Lung (tissue), 12 donors: ENCODE data around the gene RPS6KA2. TPM values are rescaled to one million over a fixed set of nuclear protein-coding genes. Genes with fewer than 3 reads are reported as not detected.

Experiments used
- ATAC-seq: fragments of 200-7000 bp; cut with Tn5 transposase; one replicate; pipeline ENCODE4 v1.9.1; 2020; ENCODE audit warnings: moderate number of reproducible peaks; ENCODE audit not compliant: insufficient read depth, low FRiP score
- DNase-seq, 3 donors: peaks; one replicate each; pipeline ENCODE4 v3.0.0-alpha.2; 2013 to 2017
- H3K27ac ChIP-seq, 2 donors: one replicate each; pipeline ENCODE4 v1.5.1; 2013; ENCODE audit warnings: mild to moderate bottlenecking in 2 of 2, moderate library complexity in 2 of 2, control low read depth in 1 of 2, inconsistent platforms in 1 of 2, low read depth in 1 of 2, low read length in 1 of 2
- H3K27me3 ChIP-seq, 3 donors: one replicate each; pipeline ENCODE4 v1.5.1; 2013; ENCODE audit warnings: low read length in 2 of 3; ENCODE audit not compliant: control insufficient read depth in 3 of 3, insufficient read depth in 3 of 3
- H3K36me3 ChIP-seq, 4 donors: one replicate each; pipeline ENCODE4 v1.5.1; 2013; ENCODE audit warnings: low read length in 4 of 4, mild to moderate bottlenecking in 1 of 4, moderate library complexity in 1 of 4; ENCODE audit not compliant: control insufficient read depth in 4 of 4, insufficient read depth in 4 of 4
- H3K4me1 ChIP-seq, 5 donors: one replicate each; pipeline ENCODE4 v1.5.1; 2013; ENCODE audit warnings: low read length in 5 of 5, mild to moderate bottlenecking in 2 of 5, moderate library complexity in 1 of 5; ENCODE audit not compliant: control insufficient read depth in 5 of 5, insufficient read depth in 5 of 5
- H3K4me3 ChIP-seq: one replicate; pipeline ENCODE4 v1.5.1; 2013; ENCODE audit warnings: mild to moderate bottlenecking, control low read depth, moderate library complexity
- H3K9ac ChIP-seq, 2 donors: one replicate each; pipeline ENCODE4 v1.5.1; 2013; ENCODE audit warnings: low read length in 2 of 2, control low read depth in 1 of 2; ENCODE audit not compliant: insufficient read depth in 1 of 2
- H3K9me3 ChIP-seq, 4 donors: one replicate each; pipeline ENCODE4 v1.5.1; 2013; ENCODE audit warnings: low read length in 3 of 4, mild to moderate bottlenecking in 1 of 4, moderate library complexity in 1 of 4; ENCODE audit not compliant: control insufficient read depth in 4 of 4, insufficient read depth in 3 of 4
- CTCF ChIP-seq: IDR thresholded peaks from 2 replicates; pipeline ENCODE4 v1.5.1; 2012; ENCODE audit warnings: mild to moderate bottlenecking; ENCODE audit errors: control extremely low read depth, extremely low read depth
- WGBS, 2 donors: extraction: QIAGEN DNeasy Blood & Tissue Kit; methylation state at CpG; one replicate each; pipeline ENCODE4 v1.1.7; 2013; 5-methylcytosine and 5-hydroxymethylcytosine counted together
- polyA plus RNA-seq, 2 donors: library from polyadenylated mRNA; stranded (reverse); fragments of 200-250 nt; gene quantifications; one replicate each; pipeline ENCODE4 v1.2.1, GENCODE V29; 2013
- total RNA-seq, 2 donors: library from RNA; depleted of rRNA in 1 of 2; stranded (reverse); fragments of >200 nt in 1 of 2; gene quantifications; one replicate each; pipeline ENCODE4 v1.2.1, GENCODE V29; 2014 to 2021
- donor health status: control.
- donor health status: control.
- donor health status: Bipolar disorder and iron deficiency.
- donor health status: healthy.
- donor health status: DM: yes; HTN: yes; CAD: no.

The RPS6KA2 gene
- total and polyA plus RNA-seq, 4 donors, result 61.9 to 185 (median 105) TPM

- no peak overlapping the region for H3K27ac ChIP-seq
- no peak overlapping the region for H3K9ac ChIP-seq
- ATAC-seq (no peak), DNase-seq (no peak)
- H3K4me3 ChIP-seq, result no peak overlapping the region
- no peak for TF ChIP-seq CTCF
- 78 to 79% methylated on average over 10 of the region's 10 CpGs for WGBS, 2 donors
- no peaks in the 10 kb centered on the region for H3K27me3 ChIP-seq
- peaks cover 2 to 38% (median 7%) of the 10 kb centered on the region in 4 donors for H3K36me3 ChIP-seq
- H3K4me1 ChIP-seq, result no peaks in the 10 kb centered on the region
- H3K9me3 ChIP-seq, result no peaks in the 10 kb centered on the region
Measured at GRCh38 chr6:166526937-166527336, 100.1 kb downstream of the RPS6KA2 start.

- 90 to 95% methylated on average over 9 of the region's 9 CpGs for WGBS, 2 donors
- Histone ChIP-seq H3K4me1 (no peaks in the 10 kb centered on the region), H3K9me3 (no peaks in the 10 kb centered on the region), H3K9ac (no peak overlapping the region), H3K27ac (no peak overlapping the region), H3K4me3 (no peak overlapping the region), H3K36me3 (peaks cover 0 to 35% (median 7%) of the 10 kb centered on the region in 4 donors), H3K27me3 (no peaks in the 10 kb centered on the region)
- DNase-seq, result no peak
- no peak for ATAC-seq
- TF ChIP-seq CTCF, result no peak
Measured at GRCh38 chr6:166525567-166525966, 101.5 kb downstream of the RPS6KA2 start.

GRCh38 chr6:166523782-166524559, 103.1 kb downstream of the RPS6KA2 start:
- ATAC-seq, result no peak
- whole genome bisulfite sequencing, 2 donors, result 87 to 88% methylated on average over 16 of the region's 16 CpGs

More at GRCh38 chr6:166523782-166524559, 103.1 kb downstream of the RPS6KA2 start:
- TF ChIP-seq CTCF, result no peak
- no peak overlapping the region for H3K4me3 ChIP-seq
- H3K9me3 ChIP-seq, result no peaks in the 10 kb centered on the region
- H3K9ac ChIP-seq, result no peak overlapping the region
- peaks cover 0 to 27% (median 6%) of the 10 kb centered on the region in 4 donors for H3K36me3 ChIP-seq
- peaks cover 0 to 2% (median 0%) of the 10 kb centered on the region in 5 donors for H3K4me1 ChIP-seq
- no peak for DNase-seq
- no peak overlapping the region for H3K27ac ChIP-seq
- H3K27me3 ChIP-seq, result no peaks in the 10 kb centered on the region
